Fibroblast of skin of left biceps (primary cell): ENCODE data around the gene MARK2.

ENCODE experiments used
- DNase-seq, 2 experiments: peaks; one replicate each; pipeline ENCODE4 v3.0.0-alpha.2; 2013; ENCODE audit warnings: low read depth in 2 of 2

MARK2 gene

GRCh38 chr11:63908631-63909401, 69.9 kb downstream of the MARK2 start:
- no peak for DNase-seq

GRCh38 chr11:63909591-63910506, 70.9 kb downstream of the MARK2 start:
- DNase-seq, result no peak

- no peak for DNase-seq
These were observed 71.8 kb downstream of the MARK2 start for GRCh38 chr11:63910675-63911074.

- DNase-seq, result no peak
These were observed 72.5 kb downstream of the MARK2 start for GRCh38 chr11:63911440-63911839.

GRCh38 chr11:63911876-63912275, 73.0 kb downstream of the MARK2 start:
- DNase-seq, result no peak

GRCh38 chr11:63912678-63913077, 73.8 kb downstream of the MARK2 start:
- no peak for DNase-seq

- DNase-seq, result no peak
These were observed 75.2 kb downstream of the MARK2 start for GRCh38 chr11:63913866-63914830.

- no peak for DNase-seq
These were observed 76.2 kb downstream of the MARK2 start for GRCh38 chr11:63914896-63915691.

- no peak for DNase-seq
These were observed 77.3 kb downstream of the MARK2 start for GRCh38 chr11:63915961-63916836.

- DNase-seq, result peak; percentile 73 to 74
These were observed 78.2 kb downstream of the MARK2 start, which contains the start of gene RCOR2 for GRCh38 chr11:63916837-63917691. Gene RCOR2, minus strand, starts transcription at chr11:63917164. Its CDS starts 708 bp downstream, at chr11:63916456.

GRCh38 chr11:63917692-63918506, 79.0 kb downstream of the MARK2 start:
- DNase-seq, result no peak

GRCh38 chr11:63918507-63919191, 79.7 kb downstream of the MARK2 start:
- no peak for DNase-seq

- DNase-seq, result no peak
These were observed 80.6 kb downstream of the MARK2 start for GRCh38 chr11:63919267-63920125.

- no peak for DNase-seq
These were observed 81.4 kb downstream of the MARK2 start for GRCh38 chr11:63920126-63920938.

GRCh38 chr11:63920939-63921417, 82.1 kb downstream of the MARK2 start:
- DNase-seq, result no peak
